Body of pancreas (tissue), 4 donors: ENCODE results near the gene TAAR9. TPM values are rescaled to one million over a fixed set of nuclear protein-coding genes. Genes with fewer than 3 reads are reported as not detected.

Experiments
- ATAC-seq: fragments of 150-250 bp; one replicate; pipeline ENCODE4 v1.9.1; 2016
- DNase-seq, 4 donors: peaks; one replicate each; pipeline ENCODE4 v3.0.0-alpha.2; 2019
- H3K27ac ChIP-seq, 4 donors: fragments of 200-600 bp; sonication (generic); 1 replicate in 3 of 4; 2 replicates in 1 of 4; pipeline versions ENCODE4 v1.5.1 to v1.6.1; 2016 to 2019; ENCODE audit warnings: mild to moderate bottlenecking in 1 of 4, mixed read lengths in 1 of 4, moderate library complexity in 1 of 4
- H3K27me3 ChIP-seq, 2 donors: fragments of 200-600 bp; sonication (generic); one replicate each; pipeline ENCODE4 v1.6.0; 2016; ENCODE audit warnings: mild to moderate bottlenecking in 1 of 2
- H3K36me3 ChIP-seq, 2 donors: fragments of 200-600 bp; sonication (generic); replicated peaks in 1 of 2; 2 replicates each; pipeline ENCODE4 v1.5.1; 2016; ENCODE audit warnings: low read depth in 2 of 2; ENCODE audit not compliant: insufficient read depth in 1 of 2
- H3K4me1 ChIP-seq: fragments of 200-600 bp; sonication (generic); one replicate; pipeline ENCODE4 v1.6.0; 2016
- H3K4me3 ChIP-seq, 2 donors: fragments of 200-600 bp; sonication (generic); 1 replicate in 1 of 2; 2 replicates in 1 of 2; pipeline ENCODE4 v1.5.1; 2016 to 2019
- H3K9me3 ChIP-seq, 3 donors: fragments of 200-600 bp; sonication (generic); 1 replicate in 2 of 3; 2 replicates in 1 of 3; pipeline ENCODE4 v1.5.1; 2016
- POLR2A ChIP-seq, 3 donors: fragments of 450-650 bp; IDR thresholded peaks; one replicate each; pipeline ENCODE4 v1.6.1; 2016; ENCODE audit warnings: antibody characterized with exemption in 3 of 3, mild to moderate bottlenecking in 2 of 3
- whole genome bisulfite sequencing, 2 donors: methylation state at CpG; one replicate each; pipeline ENCODE4 v1.1.5; 2017; 5-methylcytosine and 5-hydroxymethylcytosine counted together
- intact Hi-C: fragments of 100-400 bp; cut with DNase I; formaldehyde crosslinking; loops from one replicate; pipeline ENCODE4 v1.15.1; 2023
- total RNA-seq, 2 donors: library from RNA; depleted of rRNA; stranded (reverse); fragments of >200 nt; gene quantifications; one replicate each; pipeline ENCODE4 v1.1.0, GENCODE V29; 2016
- TF ChIP-seq, protein P1 (sequence below), 7 experiments: fragments of 450-650 bp in 4 of 7; fragments of 200-600 bp in 3 of 7; sonication (generic) in 3 of 7; IDR thresholded peaks; one replicate each; pipeline ENCODE4 v1.5.1; 2016 to 2019; ENCODE audit warnings: antibody characterized with exemption in 7 of 7

TAAR9 gene
- total RNA-seq, 2 donors from 2014 or later, result not detected

- ATAC-seq (no peak), DNase-seq (no peak)
- intact Hi-C loops, result no loop called here
- Histone ChIP-seq H3K27ac (no peak overlapping the region), H3K9me3 (no peaks in the 10 kb centered on the region), H3K36me3 (no peaks in the 10 kb centered on the region), H3K4me1 (peaks cover 15% of the 10 kb centered on the region), H3K4me3 (no peak overlapping the region), H3K27me3 (no peaks in the 10 kb centered on the region)
- WGBS, 2 donors, result 86 to 93% methylated on average over 1 of the region's 1 CpG
- TF ChIP-seq, protein P1, sequence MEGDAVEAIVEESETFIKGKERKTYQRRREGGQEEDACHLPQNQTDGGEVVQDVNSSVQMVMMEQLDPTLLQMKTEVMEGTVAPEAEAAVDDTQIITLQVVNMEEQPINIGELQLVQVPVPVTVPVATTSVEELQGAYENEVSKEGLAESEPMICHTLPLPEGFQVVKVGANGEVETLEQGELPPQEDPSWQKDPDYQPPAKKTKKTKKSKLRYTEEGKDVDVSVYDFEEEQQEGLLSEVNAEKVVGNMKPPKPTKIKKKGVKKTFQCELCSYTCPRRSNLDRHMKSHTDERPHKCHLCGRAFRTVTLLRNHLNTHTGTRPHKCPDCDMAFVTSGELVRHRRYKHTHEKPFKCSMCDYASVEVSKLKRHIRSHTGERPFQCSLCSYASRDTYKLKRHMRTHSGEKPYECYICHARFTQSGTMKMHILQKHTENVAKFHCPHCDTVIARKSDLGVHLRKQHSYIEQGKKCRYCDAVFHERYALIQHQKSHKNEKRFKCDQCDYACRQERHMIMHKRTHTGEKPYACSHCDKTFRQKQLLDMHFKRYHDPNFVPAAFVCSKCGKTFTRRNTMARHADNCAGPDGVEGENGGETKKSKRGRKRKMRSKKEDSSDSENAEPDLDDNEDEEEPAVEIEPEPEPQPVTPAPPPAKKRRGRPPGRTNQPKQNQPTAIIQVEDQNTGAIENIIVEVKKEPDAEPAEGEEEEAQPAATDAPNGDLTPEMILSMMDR (IDR thresholded peaks at IDR 0.05), result no peak
- TF ChIP-seq POLR2A (IDR thresholded peaks at IDR 0.05), result no peak
Observed at GRCh38 chr6:132491881-132492280, 46.2 kb upstream of the TAAR9 start.

DNA sequence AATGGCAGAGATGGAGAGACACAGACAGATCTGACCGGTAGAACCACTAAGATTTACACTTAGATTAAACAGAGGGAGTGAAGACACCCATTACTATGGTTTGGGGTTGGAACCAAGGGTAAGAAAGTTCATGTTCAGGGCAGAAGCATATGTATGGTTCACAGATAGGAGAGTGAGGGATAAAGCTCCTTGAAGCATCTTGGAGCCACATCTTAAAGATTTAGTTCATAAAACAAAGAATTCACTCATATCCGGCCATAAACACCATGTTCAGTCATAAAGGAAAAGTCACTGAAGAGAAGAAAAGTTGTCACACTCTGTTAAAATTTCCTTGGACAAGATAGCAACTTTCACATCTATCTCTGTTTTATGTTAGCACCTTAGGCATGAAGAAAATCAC lies 43.1 kb upstream of the TAAR9 start:
- no peak for DNase-seq
- intact Hi-C loops, result no loop called here

GRCh38 chr6:132495604-132496079 lies 42.4 kb upstream of the TAAR9 start:
- WGBS, 2 donors, result 76 to 81% methylated on average over 2 of the region's 2 CpGs
- Histone ChIP-seq H3K27ac (no peak overlapping the region), H3K36me3 (no peaks in the 10 kb centered on the region), H3K4me1 (peaks cover 8% of the 10 kb centered on the region), H3K27me3 (no peaks in the 10 kb centered on the region), H3K4me3 (no peak overlapping the region), H3K9me3 (no peaks in the 10 kb centered on the region)
- intact Hi-C loops, result no loop called here
- no peak for ATAC-seq
- DNase-seq, result no peak
- no peak for TF ChIP-seq POLR2A (IDR thresholded peaks at IDR 0.05)
- TF ChIP-seq, protein P1 (IDR thresholded peaks at IDR 0.05), result no peak

More for the DNA sequence above, 43.1 kb upstream of the TAAR9 start:
- Histone ChIP-seq H3K27ac (no peak overlapping the region), H3K27me3 (no peaks in the 10 kb centered on the region), H3K4me1 (peaks cover 15% of the 10 kb centered on the region), H3K4me3 (no peak overlapping the region), H3K36me3 (no peaks in the 10 kb centered on the region), H3K9me3 (no peaks in the 10 kb centered on the region)
- WGBS, 2 donors, result 88 to 89% methylated on average over 2 of the region's 2 CpGs
- TF ChIP-seq, protein P1 (IDR thresholded peaks at IDR 0.05), result no peak
- no peak for TF ChIP-seq POLR2A (IDR thresholded peaks at IDR 0.05)
- ATAC-seq, result no peak

GRCh38 chr6:132496519-132497180 lies 41.4 kb upstream of the TAAR9 start:
- H3K27me3 ChIP-seq, result no peaks in the 10 kb centered on the region
- intact Hi-C loops, result no loop called here
- DNase-seq (no peak), ATAC-seq (no peak)
- no peak overlapping the region for H3K27ac ChIP-seq
- 21 to 38% methylated on average over 4 of the region's 4 CpGs for WGBS, 2 donors
- TF ChIP-seq POLR2A (IDR thresholded peaks at IDR 0.05), result no peak
- TF ChIP-seq, protein P1 (IDR thresholded peaks at IDR 0.05), result no peak
- peaks cover 8% of the 10 kb centered on the region for H3K4me1 ChIP-seq
- no peaks in the 10 kb centered on the region for H3K9me3 ChIP-seq
- H3K36me3 ChIP-seq, result peaks cover 0 to 2% of the 10 kb centered on the region in 2 donors
- H3K4me3 ChIP-seq, result no peak overlapping the region

DNA sequence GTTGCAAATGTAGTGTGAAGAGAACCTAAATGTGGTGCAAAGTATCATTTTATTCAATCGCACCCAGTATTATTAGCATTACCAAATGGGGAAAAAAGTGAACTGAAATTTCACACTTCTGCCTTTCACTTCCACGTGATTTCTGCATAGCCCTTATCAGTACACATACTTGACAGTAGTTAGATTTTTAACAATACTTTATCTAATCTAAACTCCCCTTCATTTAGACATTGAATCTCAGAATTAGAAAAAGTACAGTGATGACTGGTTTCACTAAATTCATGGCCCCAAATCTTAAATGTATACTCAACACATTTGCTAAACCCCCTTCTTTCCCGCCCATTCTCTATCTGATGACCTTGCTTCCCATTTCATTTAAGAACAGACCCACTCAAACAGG lies 39.4 kb upstream of the TAAR9 start:
- ATAC-seq (no peak), DNase-seq (no peak)
- intact Hi-C loops, result no loop called here
- H3K36me3 ChIP-seq, result peaks cover 0 to 5% of the 10 kb centered on the region in 2 donors
- H3K27ac ChIP-seq, result no peak overlapping the region
- peaks cover 11% of the 10 kb centered on the region for H3K4me1 ChIP-seq
- H3K9me3 ChIP-seq, result no peaks in the 10 kb centered on the region
- no peaks in the 10 kb centered on the region for H3K27me3 ChIP-seq
- TF ChIP-seq, protein P1 (IDR thresholded peaks at IDR 0.05), result no peak
- no peak for TF ChIP-seq POLR2A (IDR thresholded peaks at IDR 0.05)
- 63 to 80% methylated on average over 3 of the region's 3 CpGs for WGBS, 2 donors
- H3K4me3 ChIP-seq, result no peak overlapping the region
